CD4-positive, alpha-beta T cell treated with Interferon alpha-2 for 1 hour (primary cell): ENCODE results near the gene ASGR2.
"Not testable (repeated sequence)": the region's sequence is repeated elsewhere in the genome, so short reads cannot be mapped to it uniquely, and the experiment has no call there.

Experiments used
- DNase-seq, 2 donors: peaks; one replicate each; pipeline ENCODE4 v3.0.0-alpha.2; 2020 to 2022

ASGR2 gene

GRCh38 chr17:7123844-7124243, 9.2 kb upstream of the ASGR2 start:
- DNase-seq: no peak

GRCh38 chr17:7122381-7122780, 7.8 kb upstream of the ASGR2 start:
- no peak for DNase-seq

GRCh38 chr17:7120635-7121034, 6.0 kb upstream of the ASGR2 start:
- DNase-seq: peak in 1 of 2 donors; percentile 18

GRCh38 chr17:7120123-7120522, 5.5 kb upstream of the ASGR2 start:
- DNase-seq: no peak

- DNase-seq: no peak
These were observed 4.7 kb upstream of the ASGR2 start for GRCh38 chr17:7119314-7119713.

- DNase-seq: peak in 1 of 2 donors; percentile 21
These were observed 423 bp upstream of the ASGR2 start for GRCh38 chr17:7114875-7115614.

GRCh38 chr17:7113273-7114071, 1.1 kb downstream of the ASGR2 start:
- DNase-seq: no peak

- DNase-seq: no peak
These were observed 2.0 kb downstream of the ASGR2 start for GRCh38 chr17:7112510-7113108.

GRCh38 chr17:7111784-7112509, 2.7 kb downstream of the ASGR2 start:
- DNase-seq: no peak

GRCh38 chr17:7110617-7111306, 3.9 kb downstream of the ASGR2 start:
- no peak for DNase-seq

GRCh38 chr17:7109461-7110322, 4.9 kb downstream of the ASGR2 start:
- no peak for DNase-seq

GRCh38 chr17:7108981-7109380, 5.6 kb downstream of the ASGR2 start:
- no peak for DNase-seq

- no peak for DNase-seq
These were observed 6.1 kb downstream of the ASGR2 start for GRCh38 chr17:7108560-7108925.

GRCh38 chr17:7107795-7108559, 6.6 kb downstream of the ASGR2 start:
- DNase-seq: no peak

- no peak for DNase-seq
These were observed 7.4 kb downstream of the ASGR2 start for GRCh38 chr17:7107012-7107754.

- no peak for DNase-seq
These were observed 12.2 kb downstream of the ASGR2 start for GRCh38 chr17:7102421-7102820.

GRCh38 chr17:7101531-7101930, 13.1 kb downstream of the ASGR2 start:
- no peak for DNase-seq

GRCh38 chr17:7100641-7101379, 13.8 kb downstream of the ASGR2 start:
- not testable (repeated sequence) for DNase-seq

GRCh38 chr17:7098802-7099459, 15.7 kb downstream of the ASGR2 start:
- DNase-seq: no peak
